ENCODE results near the gene CNN3. TPM values are rescaled to one million over a fixed set of nuclear protein-coding genes. Genes with fewer than 3 reads are reported as not detected.

Gene CNN3
- total and polyA plus RNA-seq, 8 donors: 70.0 to 353 (median 133) TPM

GRCh38 chr1:94927405-94928175 lies 680 bp upstream of the CNN3 start:
- Histone ChIP-seq H3K4me3 (peak overlapping the region; percentile 60 to 91 (median 76)), H3K9me3 (no peaks in the 10 kb centered on the region), H3K27ac (peak overlapping the region; percentile 95 to 99 (median 98)), H3K27me3 (peaks cover 0 to 21% (median 9%) of the 10 kb centered on the region in 3 donors), H3K36me3 (peaks cover 0 to 8% (median 4%) of the 10 kb centered on the region in 4 donors), H3K4me1 (peaks cover 33 to 65% (median 50%) of the 10 kb centered on the region in 4 donors)
- intact Hi-C loops (cut with DNase I; ENCODE audit: low total_unique reads): no loop called here
- WGBS, 5 donors: 7 to 19% (median 8%) methylated on average over 21 to 40 of the region's 40 CpGs
- no peak for DNase-seq
- TF ChIP-seq POLR2AphosphoS5 (IDR thresholded peaks at IDR 0.05) (no peak), CTCF (IDR thresholded peaks at IDR 0.05) (no peak), EP300 (IDR thresholded peaks at IDR 0.05) (no peak), POLR2A (IDR thresholded peaks at IDR 0.05) (no peak)

- intact Hi-C loops (cut with DNase I; ENCODE audit: low total_unique reads): no loop called here
These were observed 590 bp downstream of the CNN3 start for GRCh38 chr1:94926126-94926914.

DNA sequence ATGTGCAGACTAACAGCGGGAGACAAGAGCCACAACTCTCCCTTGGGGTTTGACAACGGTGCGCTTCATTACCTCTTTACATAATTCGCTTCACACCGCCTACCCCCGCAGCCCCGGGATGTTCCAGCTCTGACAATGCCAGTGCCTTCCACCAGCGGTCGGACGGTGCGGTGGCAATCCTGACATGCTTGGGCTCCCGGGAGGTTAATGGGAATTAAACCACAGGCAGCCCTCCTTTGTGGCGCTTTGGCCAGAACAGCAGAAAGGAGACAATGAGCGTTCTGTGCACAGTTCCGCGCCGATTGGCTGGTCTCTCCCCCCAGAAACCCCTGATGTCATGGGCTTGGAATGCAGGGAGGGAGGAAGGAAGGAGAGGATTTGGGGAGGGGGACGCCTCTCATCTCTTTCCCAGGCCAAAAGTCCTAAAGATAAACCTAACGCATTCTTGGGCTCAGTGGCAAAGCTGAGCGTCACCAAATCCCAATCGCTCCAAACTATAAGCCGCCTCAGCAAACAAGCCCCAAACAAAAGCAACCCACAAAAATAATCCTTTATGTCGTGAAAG lies 1.3 kb downstream of the CNN3 start:
- DNase-seq: peak; percentile 52 to 96
- peak in 1 of 4 donors; percentile 35 for TF ChIP-seq POLR2A (IDR thresholded peaks at IDR 0.05)
- no peak for TF ChIP-seq EP300 (IDR thresholded peaks at IDR 0.05)
- TF ChIP-seq POLR2AphosphoS5 (IDR thresholded peaks at IDR 0.05): peak; percentile 56 to 77 (median 61)
- Histone ChIP-seq H3K27ac (peak overlapping the region; percentile 95 to 99 (median 98)), H3K4me3 (peak overlapping the region; percentile 60 to 91 (median 76)), H3K9me3 (no peaks in the 10 kb centered on the region), H3K36me3 (no peaks in the 10 kb centered on the region), H3K4me1 (peaks cover 39 to 80% (median 59%) of the 10 kb centered on the region in 4 donors), H3K27me3 (peaks cover 0 to 21% (median 9%) of the 10 kb centered on the region in 3 donors)
- WGBS, 5 donors: 1 to 6% (median 4%) methylated on average over 23 of the region's 23 CpGs
- intact Hi-C loops (cut with DNase I; ENCODE audit: low total_unique reads): no loop called here

More at GRCh38 chr1:94926126-94926914, 590 bp downstream of the CNN3 start:
- Histone ChIP-seq H3K4me3 (peak overlapping the region; percentile 60 to 91 (median 76)), H3K4me1 (peaks cover 34 to 78% (median 57%) of the 10 kb centered on the region in 4 donors), H3K36me3 (no peaks in the 10 kb centered on the region), H3K27me3 (peaks cover 0 to 21% (median 9%) of the 10 kb centered on the region in 3 donors), H3K27ac (peak overlapping the region; percentile 95 to 99 (median 98)), H3K9me3 (no peaks in the 10 kb centered on the region)
- DNase-seq: peak; percentile 50 to 87
- WGBS, 5 donors: 0 to 2% (median 1%) methylated on average over 13 to 78 of the region's 78 CpGs
- TF ChIP-seq POLR2AphosphoS5 (IDR thresholded peaks at IDR 0.05): no peak
- peak in 4 of 7 experiments; percentile 21 to 49 (median 27) for TF ChIP-seq CTCF (IDR thresholded peaks at IDR 0.05)
- no peak for TF ChIP-seq EP300 (IDR thresholded peaks at IDR 0.05)

GRCh38 chr1:94925004-94925403 lies 1.9 kb downstream of the CNN3 start:
- peaks cover 0 to 21% (median 9%) of the 10 kb centered on the region in 3 donors for H3K27me3 ChIP-seq
- peak overlapping the region; percentile 39 to 99 (median 98) for H3K27ac ChIP-seq
- H3K36me3 ChIP-seq: no peaks in the 10 kb centered on the region
- H3K9me3 ChIP-seq: no peaks in the 10 kb centered on the region
- peak overlapping the region; percentile 60 to 91 (median 76) for H3K4me3 ChIP-seq
- 4 to 8% (median 6%) methylated on average over 2 of the region's 2 CpGs for WGBS, 5 donors
- peak in 1 of 2 donors; percentile 58 for DNase-seq
- peaks cover 38 to 81% (median 60%) of the 10 kb centered on the region in 4 donors for H3K4me1 ChIP-seq
- TF ChIP-seq CTCF (IDR thresholded peaks at IDR 0.05) (no peak), POLR2AphosphoS5 (IDR thresholded peaks at IDR 0.05) (peak in 1 of 3 donors; percentile 19), POLR2A (IDR thresholded peaks at IDR 0.05) (no peak), EP300 (IDR thresholded peaks at IDR 0.05) (no peak)
- intact Hi-C loops (cut with DNase I; ENCODE audit: low total_unique reads): no loop called here
